Kidney epithelial cell (primary cell): ENCODE results near the gene ABCA9. TPM values are rescaled to one million over a fixed set of nuclear protein-coding genes. Genes with fewer than 3 reads are reported as not detected.

Experiments used
- DNase-seq: peaks from one replicate; pipeline ENCODE4 v3.0.0-alpha.2; 2010; ENCODE audit warnings: low read depth
- H3K27me3 ChIP-seq: 2 replicates; pipeline ENCODE4 v1.6.0; 2011; ENCODE audit warnings: low read length; ENCODE audit not compliant: control insufficient read depth, insufficient read depth
- H3K36me3 ChIP-seq: 2 replicates; pipeline ENCODE4 v1.5.1; 2011; ENCODE audit warnings: low read length; ENCODE audit not compliant: control insufficient read depth, insufficient read depth
- H3K4me3 ChIP-seq: 2 replicates; pipeline ENCODE4 v1.5.1; 2011; ENCODE audit warnings: low read depth, mild to moderate bottlenecking, control low read depth, low read length
- total RNA-seq: library from RNA; depleted of rRNA; stranded (reverse); fragments of >200 nt; gene quantifications from 2 replicates; pipeline ENCODE4 v1.2.3, GENCODE V29; 2015
- TF ChIP-seq, protein P1 (sequence below): IDR thresholded peaks from 2 replicates; pipeline ENCODE4 v1.5.1; 2011; ENCODE audit warnings: mild to moderate bottlenecking, moderate library complexity, low read length, control low read depth, inconsistent platforms; ENCODE audit not compliant: insufficient read depth, poor library complexity, severe bottlenecking

ABCA9 gene
- total RNA-seq, 1 donor from 2014 or later, result 0.08 TPM

DNA sequence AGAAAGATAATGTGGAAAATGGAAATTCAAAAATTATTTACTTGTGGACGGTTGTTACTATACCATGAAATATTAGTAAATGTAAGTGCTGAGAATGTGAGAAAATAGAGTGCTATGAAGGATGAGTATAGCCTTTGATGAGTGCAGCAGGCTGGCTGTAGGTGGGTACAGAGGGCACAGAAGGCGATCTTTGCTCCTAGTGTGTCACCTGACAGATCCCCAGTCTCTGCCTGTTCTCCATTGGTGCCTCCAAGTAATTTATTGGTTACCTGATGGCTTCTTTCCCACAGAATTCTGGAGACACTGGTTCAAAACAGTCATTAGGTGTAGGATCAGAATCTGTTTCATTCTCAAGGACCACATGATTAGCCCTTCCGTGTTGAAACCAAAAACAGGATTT lies 28.9 kb downstream of the ABCA9 start:
- TF ChIP-seq, protein P1, sequence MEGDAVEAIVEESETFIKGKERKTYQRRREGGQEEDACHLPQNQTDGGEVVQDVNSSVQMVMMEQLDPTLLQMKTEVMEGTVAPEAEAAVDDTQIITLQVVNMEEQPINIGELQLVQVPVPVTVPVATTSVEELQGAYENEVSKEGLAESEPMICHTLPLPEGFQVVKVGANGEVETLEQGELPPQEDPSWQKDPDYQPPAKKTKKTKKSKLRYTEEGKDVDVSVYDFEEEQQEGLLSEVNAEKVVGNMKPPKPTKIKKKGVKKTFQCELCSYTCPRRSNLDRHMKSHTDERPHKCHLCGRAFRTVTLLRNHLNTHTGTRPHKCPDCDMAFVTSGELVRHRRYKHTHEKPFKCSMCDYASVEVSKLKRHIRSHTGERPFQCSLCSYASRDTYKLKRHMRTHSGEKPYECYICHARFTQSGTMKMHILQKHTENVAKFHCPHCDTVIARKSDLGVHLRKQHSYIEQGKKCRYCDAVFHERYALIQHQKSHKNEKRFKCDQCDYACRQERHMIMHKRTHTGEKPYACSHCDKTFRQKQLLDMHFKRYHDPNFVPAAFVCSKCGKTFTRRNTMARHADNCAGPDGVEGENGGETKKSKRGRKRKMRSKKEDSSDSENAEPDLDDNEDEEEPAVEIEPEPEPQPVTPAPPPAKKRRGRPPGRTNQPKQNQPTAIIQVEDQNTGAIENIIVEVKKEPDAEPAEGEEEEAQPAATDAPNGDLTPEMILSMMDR, result no peak
- Histone ChIP-seq H3K27me3 (no peaks in the 10 kb centered on the region), H3K4me3 (no peak overlapping the region), H3K36me3 (no peaks in the 10 kb centered on the region)
- DNase-seq, result no peak

DNA sequence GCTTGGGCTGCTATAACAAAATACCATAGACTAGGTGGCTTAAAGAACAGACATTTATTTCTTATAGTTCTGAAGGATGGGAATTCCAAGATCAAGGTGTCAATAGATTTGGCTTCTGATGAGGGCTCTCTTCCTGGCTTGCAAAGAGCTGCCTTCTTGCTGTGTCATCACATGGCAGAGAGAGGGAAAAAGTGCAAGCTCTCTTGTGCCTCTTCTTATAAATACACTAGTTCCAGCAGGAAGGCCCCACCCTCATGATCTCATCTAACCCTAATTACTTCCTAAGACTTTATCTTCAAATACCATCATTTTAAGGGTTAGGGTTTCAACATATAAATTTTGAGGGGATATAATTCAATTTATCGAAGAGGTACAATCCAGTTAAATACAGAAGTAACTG lies 30.6 kb downstream of the ABCA9 start:
- DNase-seq, result no peak
- Histone ChIP-seq H3K4me3 (no peak overlapping the region), H3K27me3 (no peaks in the 10 kb centered on the region), H3K36me3 (no peaks in the 10 kb centered on the region)
- TF ChIP-seq, protein P1, result no peak

- DNase-seq, result no peak
- H3K36me3 ChIP-seq, result no peaks in the 10 kb centered on the region
- no peaks in the 10 kb centered on the region for H3K27me3 ChIP-seq
- TF ChIP-seq, protein P1, result no peak
- no peak overlapping the region for H3K4me3 ChIP-seq
Measured at GRCh38 chr17:69018687-69019086, 42.0 kb downstream of the ABCA9 start.

DNA sequence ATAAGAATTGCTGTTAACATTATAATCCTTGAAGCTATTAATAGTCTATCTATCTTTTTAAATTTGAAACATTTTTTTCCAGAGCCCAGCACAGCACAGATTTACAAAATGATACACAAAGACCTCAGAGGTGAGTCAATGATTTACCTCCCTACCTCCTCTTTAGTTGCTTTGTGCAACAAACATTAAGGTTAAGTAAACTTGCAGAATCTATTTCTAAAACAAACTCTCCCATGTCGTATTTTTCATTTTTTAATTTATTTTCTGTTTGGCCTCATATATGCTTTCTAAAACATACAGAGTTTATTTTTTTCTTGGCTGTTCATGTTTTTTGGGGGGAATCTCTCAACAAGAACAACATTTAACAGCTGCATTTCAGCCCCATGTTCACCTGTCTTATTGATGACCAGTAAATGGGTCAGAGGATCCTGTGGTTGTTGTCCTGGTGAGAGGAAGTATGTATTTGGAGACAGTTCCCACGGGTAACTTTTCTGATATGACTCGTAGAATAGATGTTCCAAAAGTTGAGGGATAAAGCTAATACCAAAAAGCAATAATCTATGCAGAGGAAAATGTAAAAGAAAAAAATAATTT lies 42.6 kb downstream of the ABCA9 start:
- no peaks in the 10 kb centered on the region for H3K36me3 ChIP-seq
- H3K27me3 ChIP-seq, result no peaks in the 10 kb centered on the region
- TF ChIP-seq, protein P1, result no peak
- DNase-seq, result no peak
- no peak overlapping the region for H3K4me3 ChIP-seq

DNA sequence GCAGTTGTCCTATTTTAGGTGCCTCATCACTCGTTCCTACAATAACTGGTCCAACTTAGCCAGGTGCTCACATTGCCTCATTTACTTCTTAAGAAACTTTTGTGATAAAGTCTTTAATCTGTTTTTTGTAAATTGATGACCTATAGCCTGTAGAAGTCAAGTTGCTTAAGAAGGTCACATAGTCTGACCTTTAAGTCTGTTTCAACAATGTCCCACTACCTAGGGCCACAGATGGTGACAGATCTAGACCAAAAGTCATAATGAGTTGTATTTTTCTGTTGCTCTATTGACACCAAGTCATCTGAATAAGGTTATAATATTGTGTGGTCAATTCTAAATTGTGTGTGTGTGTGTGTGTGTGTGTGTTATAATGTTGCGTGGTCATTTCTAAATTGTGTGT lies 45.1 kb downstream of the ABCA9 start:
- Histone ChIP-seq H3K27me3 (no peaks in the 10 kb centered on the region), H3K36me3 (no peaks in the 10 kb centered on the region), H3K4me3 (no peak overlapping the region)
- TF ChIP-seq, protein P1, result no peak
- no peak for DNase-seq
